Measurements from ENCODE around the gene DTX3L.

DTX3L gene

DNA sequence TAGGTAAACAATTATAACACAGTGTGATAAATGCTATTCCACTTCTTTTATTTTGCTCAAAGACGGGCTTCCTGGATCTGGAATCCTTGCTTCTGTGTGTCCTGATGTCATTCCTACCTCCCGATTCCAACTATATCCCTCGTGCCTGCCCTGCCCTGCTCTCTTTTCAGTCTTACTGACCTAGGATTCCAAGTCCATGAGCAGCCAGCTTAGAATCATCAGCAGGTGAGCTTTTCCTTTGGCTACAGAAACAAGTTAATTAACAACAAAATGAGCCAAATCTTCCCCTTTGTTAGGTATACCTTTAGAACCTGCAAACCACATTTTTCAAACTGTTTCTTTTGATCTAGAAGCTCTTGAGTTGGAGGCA, 27.5 kb upstream of the DTX3L start:
- Mint-ChIP-seq H3K4me1 (no peaks in the 10 kb centered on the region), H3K36me3 (ENCODE audit: low read depth) (no peaks in the 10 kb centered on the region), H3K4me3 (no peak overlapping the region), H3K27ac (no peak overlapping the region), H3K27me3 (ENCODE audit: low read depth, poor library complexity) (peaks cover 4% of the 10 kb centered on the region), H3K9me3 (no peaks in the 10 kb centered on the region)
- DNase-seq = no peak
- TF ChIP-seq CTCF (IDR thresholded peaks at IDR 0.05) = no peak

DNA sequence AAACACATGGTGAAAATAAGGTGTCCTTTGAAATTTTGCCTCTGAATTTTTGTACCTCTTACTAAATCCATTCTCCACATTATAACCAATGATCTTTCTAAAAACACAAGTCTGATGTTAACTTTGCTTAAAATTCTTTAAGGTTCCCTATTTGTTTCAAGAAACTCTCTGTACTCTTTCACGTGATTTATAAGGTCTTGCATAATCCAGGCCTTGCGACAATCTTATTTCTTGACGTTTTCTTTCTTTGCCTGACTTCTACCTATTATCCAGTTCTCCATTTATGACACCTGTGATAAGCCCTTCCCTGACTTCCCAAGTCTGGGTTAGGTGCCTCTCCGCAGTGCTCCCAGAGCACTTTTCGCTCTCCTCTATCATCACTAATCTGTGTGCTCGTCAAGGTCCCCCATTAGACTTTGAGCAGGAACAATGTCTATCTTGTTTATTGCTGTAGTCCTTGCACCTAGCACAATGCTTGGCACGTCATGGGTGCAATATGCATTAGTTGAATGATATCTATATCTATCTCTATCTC, 25.1 kb upstream of the DTX3L start:
- Mint-ChIP-seq H3K27me3 (ENCODE audit: low read depth, poor library complexity) (peaks cover 4% of the 10 kb centered on the region), H3K36me3 (ENCODE audit: low read depth) (no peaks in the 10 kb centered on the region), H3K27ac (no peak overlapping the region), H3K4me1 (no peaks in the 10 kb centered on the region), H3K4me3 (no peak overlapping the region), H3K9me3 (no peaks in the 10 kb centered on the region)
- TF ChIP-seq CTCF (IDR thresholded peaks at IDR 0.05) = no peak
- no peak for DNase-seq

- no peak for TF ChIP-seq CTCF (IDR thresholded peaks at IDR 0.05)
- H3K36me3 Mint-ChIP-seq (ENCODE audit: low read depth) = no peaks in the 10 kb centered on the region
- no peaks in the 10 kb centered on the region for H3K4me1 Mint-ChIP-seq
- peaks cover 2% of the 10 kb centered on the region for H3K27me3 Mint-ChIP-seq (ENCODE audit: low read depth, poor library complexity)
- DNase-seq = no peak
- H3K27ac Mint-ChIP-seq = no peak overlapping the region
- H3K9me3 Mint-ChIP-seq = no peaks in the 10 kb centered on the region
- H3K4me3 Mint-ChIP-seq = no peak overlapping the region
These were observed 18.0 kb upstream of the DTX3L start for GRCh38 chr3:122546151-122546550.

- Mint-ChIP-seq H3K4me1 (no peaks in the 10 kb centered on the region), H3K27me3 (ENCODE audit: low read depth, poor library complexity) (peaks cover 3% of the 10 kb centered on the region), H3K27ac (no peak overlapping the region), H3K4me3 (no peak overlapping the region), H3K9me3 (no peaks in the 10 kb centered on the region), H3K36me3 (ENCODE audit: low read depth) (no peaks in the 10 kb centered on the region)
- DNase-seq = no peak
- no peak for TF ChIP-seq CTCF (IDR thresholded peaks at IDR 0.05)
These were observed 16.1 kb upstream of the DTX3L start for GRCh38 chr3:122548076-122548475.

DNA sequence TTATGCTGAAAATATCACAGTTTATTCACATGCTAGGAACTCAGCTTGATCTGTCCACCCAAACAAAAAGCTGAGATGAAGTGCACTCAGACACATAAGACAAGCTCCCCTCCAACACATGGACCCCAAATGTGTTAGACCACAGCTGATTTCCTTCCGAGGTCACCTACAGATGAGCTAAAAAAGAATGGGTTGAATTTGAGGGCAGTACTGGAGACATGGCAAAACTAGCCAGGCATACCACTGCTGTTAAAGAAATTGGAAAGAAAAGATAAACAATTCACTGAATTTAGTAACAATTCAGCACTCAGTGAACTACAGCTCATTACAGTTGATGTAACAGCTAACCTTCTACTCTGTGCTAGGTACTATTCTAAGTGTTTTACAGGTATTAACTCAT, 15.5 kb upstream of the DTX3L start:
- H3K9me3 Mint-ChIP-seq = no peaks in the 10 kb centered on the region
- peaks cover 3% of the 10 kb centered on the region for H3K27me3 Mint-ChIP-seq (ENCODE audit: low read depth, poor library complexity)
- no peaks in the 10 kb centered on the region for H3K36me3 Mint-ChIP-seq (ENCODE audit: low read depth)
- H3K27ac Mint-ChIP-seq = no peak overlapping the region
- H3K4me1 Mint-ChIP-seq = no peaks in the 10 kb centered on the region
- H3K4me3 Mint-ChIP-seq = no peak overlapping the region
- no peak for DNase-seq
- TF ChIP-seq CTCF (IDR thresholded peaks at IDR 0.05) = no peak

GRCh38 chr3:122553171-122553570, 11.0 kb upstream of the DTX3L start:
- no peaks in the 10 kb centered on the region for H3K36me3 Mint-ChIP-seq (ENCODE audit: low read depth)
- TF ChIP-seq CTCF (IDR thresholded peaks at IDR 0.05) = no peak
- peaks cover 11% of the 10 kb centered on the region for H3K27me3 Mint-ChIP-seq (ENCODE audit: low read depth, poor library complexity)
- H3K9me3 Mint-ChIP-seq = no peaks in the 10 kb centered on the region
- no peak overlapping the region for H3K27ac Mint-ChIP-seq
- H3K4me3 Mint-ChIP-seq = no peak overlapping the region
- no peak for DNase-seq
- no peaks in the 10 kb centered on the region for H3K4me1 Mint-ChIP-seq

Measured in nephron progenitor cell (in vitro differentiated cells).